Sigmoid colon (tissue), 4 donors: ENCODE data around the gene MYLK.
"Not testable (repeated sequence)": the region's sequence is repeated elsewhere in the genome, so short reads cannot be mapped to it uniquely, and the experiment has no call there.

Source experiments
- EP300 ChIP-seq, 4 donors: sonication (generic); formaldehyde crosslinking; IDR thresholded peaks; one replicate each; pipeline ENCODE4 v1.6.1; 2017; ENCODE audit warnings: antibody characterized with exemption in 4 of 4
- POLR2A ChIP-seq, 2 donors: fragments of 450-650 bp; IDR thresholded peaks; one replicate each; pipeline ENCODE4 v1.6.1; 2016; ENCODE audit warnings: antibody characterized with exemption in 2 of 2, mild to moderate bottlenecking in 2 of 2, moderate library complexity in 2 of 2
- POLR2AphosphoS5 ChIP-seq, 4 donors: sonication (generic); formaldehyde crosslinking; IDR thresholded peaks; one replicate each; pipeline ENCODE4 v1.6.1; 2017; ENCODE audit warnings: antibody characterized with exemption in 4 of 4
- TF ChIP-seq, protein P1 (sequence below), 4 experiments: fragments of 450-650 bp in 3 of 4; fragments of 200-600 bp in 1 of 4; IDR thresholded peaks; one replicate each; pipeline ENCODE4 v1.5.1; 2016 to 2019; ENCODE audit warnings: antibody characterized with exemption in 4 of 4, mild to moderate bottlenecking in 3 of 4, moderate library complexity in 2 of 4

DNA sequence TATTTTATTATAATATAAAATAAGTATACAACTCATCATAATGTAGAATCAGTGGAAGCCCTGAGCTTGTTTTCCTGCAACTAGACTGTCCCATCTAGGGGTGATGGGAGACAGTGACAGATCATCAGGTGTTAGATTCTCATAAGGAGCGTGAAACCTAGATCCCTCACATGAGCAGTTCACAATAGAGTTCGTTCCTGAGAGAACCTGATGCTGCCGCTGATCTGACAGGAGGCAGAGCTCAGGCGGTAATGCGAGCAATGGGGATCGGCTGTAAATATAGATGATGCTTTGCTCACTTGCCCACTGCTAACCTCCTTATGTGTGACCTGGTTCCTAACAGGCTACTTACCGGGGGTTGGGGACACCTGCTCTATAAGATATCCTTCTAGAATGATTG, 272.5 kb downstream of the MYLK start:
- TF ChIP-seq, protein P1, sequence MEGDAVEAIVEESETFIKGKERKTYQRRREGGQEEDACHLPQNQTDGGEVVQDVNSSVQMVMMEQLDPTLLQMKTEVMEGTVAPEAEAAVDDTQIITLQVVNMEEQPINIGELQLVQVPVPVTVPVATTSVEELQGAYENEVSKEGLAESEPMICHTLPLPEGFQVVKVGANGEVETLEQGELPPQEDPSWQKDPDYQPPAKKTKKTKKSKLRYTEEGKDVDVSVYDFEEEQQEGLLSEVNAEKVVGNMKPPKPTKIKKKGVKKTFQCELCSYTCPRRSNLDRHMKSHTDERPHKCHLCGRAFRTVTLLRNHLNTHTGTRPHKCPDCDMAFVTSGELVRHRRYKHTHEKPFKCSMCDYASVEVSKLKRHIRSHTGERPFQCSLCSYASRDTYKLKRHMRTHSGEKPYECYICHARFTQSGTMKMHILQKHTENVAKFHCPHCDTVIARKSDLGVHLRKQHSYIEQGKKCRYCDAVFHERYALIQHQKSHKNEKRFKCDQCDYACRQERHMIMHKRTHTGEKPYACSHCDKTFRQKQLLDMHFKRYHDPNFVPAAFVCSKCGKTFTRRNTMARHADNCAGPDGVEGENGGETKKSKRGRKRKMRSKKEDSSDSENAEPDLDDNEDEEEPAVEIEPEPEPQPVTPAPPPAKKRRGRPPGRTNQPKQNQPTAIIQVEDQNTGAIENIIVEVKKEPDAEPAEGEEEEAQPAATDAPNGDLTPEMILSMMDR (IDR thresholded peaks at IDR 0.05) = not testable (repeated sequence)
- TF ChIP-seq POLR2A, EP300 (IDR thresholded peaks at IDR 0.05): not testable (repeated sequence)
- peak in 3 of 4 donors; percentile 29 to 50 (median 47) for TF ChIP-seq POLR2AphosphoS5 (IDR thresholded peaks at IDR 0.05)
